ENCODE measurements around the gene LRRC15.

Gene LRRC15

GRCh38 chr3:194330579-194330978 lies 39.0 kb downstream of the LRRC15 start:
- DNase-seq: no peak

GRCh38 chr3:194330160-194330559 lies 39.4 kb downstream of the LRRC15 start:
- no peak for DNase-seq

DNA sequence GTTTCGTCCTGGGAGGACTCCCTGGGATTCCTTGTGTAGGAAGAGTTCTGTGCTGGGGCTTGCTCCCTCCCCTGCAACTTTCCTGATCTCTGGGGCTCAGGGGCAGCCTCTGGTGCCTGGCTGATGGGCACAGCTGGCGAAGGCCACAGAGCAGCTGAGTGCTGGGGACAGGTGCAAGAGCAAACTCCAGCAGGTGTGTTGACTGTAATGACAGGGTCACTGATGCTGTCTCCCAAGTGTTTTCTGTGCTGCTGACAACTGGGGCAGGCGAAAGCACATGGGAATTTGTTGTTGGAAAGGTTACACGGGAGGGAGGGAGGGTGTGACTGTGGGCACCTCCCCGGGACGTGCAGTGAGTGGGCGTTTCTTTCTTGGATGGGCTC lies 40.0 kb downstream of the LRRC15 start:
- DNase-seq: no peak

DNA sequence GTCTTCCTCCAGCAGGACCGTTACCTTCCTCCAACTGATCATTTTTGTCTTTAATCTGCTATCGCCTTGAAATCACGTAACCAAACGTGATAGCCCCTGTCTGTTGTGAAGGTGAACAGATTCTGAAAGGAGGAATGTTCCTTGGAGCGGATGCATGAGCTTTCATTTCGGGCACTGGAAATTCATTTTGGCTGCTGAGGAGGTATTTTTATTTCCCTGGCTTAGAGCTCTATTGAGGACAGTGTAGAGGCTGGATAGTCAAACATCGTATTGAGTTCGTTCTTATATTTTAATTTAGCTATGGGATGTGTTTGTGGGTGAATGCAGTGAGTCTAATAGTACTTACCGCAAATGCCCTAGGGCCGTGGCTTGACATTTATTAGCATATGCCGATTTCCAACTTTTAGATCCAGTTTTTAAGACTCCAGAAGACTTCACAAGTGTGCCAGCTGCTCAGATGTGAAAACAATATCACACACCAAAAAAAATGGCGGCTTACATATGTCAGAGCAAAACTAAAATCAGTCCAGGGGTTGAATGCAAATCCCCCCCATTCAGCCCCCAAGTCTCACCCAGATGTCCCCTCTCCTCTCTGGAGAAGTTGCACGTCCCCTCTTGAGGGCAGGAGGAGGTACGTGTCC lies 40.5 kb downstream of the LRRC15 start:
- DNase-seq: no peak

DNA sequence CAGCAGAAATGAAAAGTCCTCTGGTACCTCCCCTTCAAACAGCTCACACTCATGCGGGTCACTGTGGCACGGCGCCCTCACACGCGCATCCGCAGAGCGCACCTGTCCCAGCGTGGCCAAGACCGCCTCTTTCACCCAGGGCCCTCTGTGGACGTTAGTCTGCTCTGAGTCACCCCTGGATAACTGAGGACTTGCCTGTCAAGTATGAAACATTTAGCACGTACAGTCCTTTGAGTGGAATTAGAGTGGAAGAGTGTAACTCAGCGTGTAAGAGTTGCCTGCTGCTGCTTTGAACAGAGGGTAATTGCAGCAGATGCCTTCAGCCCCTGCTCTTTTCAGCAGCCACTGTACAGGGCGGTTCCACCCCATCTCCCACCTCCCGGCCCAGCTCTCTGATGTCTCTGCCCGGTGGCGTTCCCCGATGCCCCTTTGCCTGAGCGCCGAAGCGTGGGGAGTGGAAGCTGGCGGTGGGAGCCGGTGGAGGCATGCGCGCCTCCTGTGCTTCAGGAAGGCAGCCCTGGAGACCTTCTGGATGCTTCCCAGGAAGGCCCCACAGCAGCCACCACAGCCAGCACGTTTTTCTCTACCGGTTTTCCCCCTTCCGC lies 41.4 kb downstream of the LRRC15 start:
- DNase-seq: no peak

DNA sequence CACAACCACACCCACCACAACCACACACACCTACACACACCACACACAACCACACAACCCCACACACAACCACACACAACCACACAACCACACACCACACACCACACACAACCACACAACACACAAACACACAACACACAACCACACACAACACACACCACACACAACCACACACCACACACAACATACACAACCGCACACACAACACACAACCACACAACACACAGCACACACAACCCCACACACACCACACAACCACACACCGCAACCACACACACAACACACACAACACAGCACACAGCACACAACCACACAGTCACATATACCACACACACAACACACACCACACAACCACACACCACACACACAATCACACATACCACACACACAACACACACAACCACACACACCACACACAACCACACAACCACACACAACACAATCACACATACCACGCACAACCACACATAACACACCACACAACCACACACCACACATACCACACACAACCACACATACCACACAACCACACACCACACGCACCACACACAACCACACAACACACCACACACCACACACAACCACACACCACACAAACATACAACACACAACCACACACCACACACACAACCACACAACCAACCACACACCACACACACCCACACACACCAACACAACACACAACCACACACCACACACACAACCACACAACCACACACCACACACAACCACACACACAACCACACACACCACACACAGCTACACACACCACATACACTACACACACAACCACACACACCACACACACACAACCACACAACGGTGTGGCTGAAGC lies 42.1 kb downstream of the LRRC15 start:
- no peak for DNase-seq

- DNase-seq: no peak
These were observed 42.6 kb downstream of the LRRC15 start for GRCh38 chr3:194326968-194327217.

DNA sequence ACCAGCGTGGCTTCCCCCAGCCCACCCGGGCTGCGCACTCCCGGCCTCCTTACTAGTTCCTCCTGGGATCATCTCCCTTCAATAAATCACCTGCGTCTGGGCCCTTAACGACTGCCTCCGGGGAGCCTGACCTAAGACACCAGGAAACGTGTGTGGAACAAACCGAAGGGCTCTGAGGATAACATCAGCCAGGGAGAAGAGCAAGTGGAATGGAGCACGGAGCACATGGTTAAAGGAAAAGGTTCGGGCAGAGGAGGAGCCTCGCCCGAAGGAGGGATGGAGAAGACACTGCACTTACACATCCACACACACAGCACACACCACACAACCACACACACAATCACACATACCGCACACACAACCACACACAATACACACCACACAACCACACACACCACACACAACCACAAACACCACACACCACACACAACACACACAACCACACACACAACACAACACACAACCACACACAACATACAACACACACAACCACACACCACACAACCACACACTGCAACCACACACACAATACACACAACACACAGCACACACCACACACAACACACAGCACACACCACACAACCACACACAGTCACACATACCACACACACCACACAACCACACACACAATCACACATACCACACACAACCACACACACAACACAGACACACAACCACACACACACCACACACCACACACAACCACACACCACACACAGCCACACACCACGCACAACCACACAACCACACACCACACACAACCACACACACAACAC lies 43.2 kb downstream of the LRRC15 start:
- DNase-seq: no peak

- no peak for DNase-seq
These were observed 44.0 kb downstream of the LRRC15 start for GRCh38 chr3:194325424-194326153.

DNA sequence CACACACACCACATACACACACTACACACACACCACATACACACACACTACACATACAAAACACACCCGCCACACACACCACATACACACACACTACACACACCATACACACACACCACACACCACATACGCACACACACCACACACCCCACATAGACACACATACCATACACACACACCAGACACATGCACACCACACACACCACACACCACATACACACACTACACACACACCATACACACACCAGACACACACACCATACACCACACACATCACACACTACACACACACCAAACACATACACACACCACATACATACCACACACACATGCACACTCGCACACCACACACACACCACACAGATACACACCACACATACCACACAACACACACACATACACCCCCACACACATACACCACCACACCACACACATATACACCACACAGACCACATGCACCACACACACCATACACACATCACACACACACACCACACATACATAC lies 44.7 kb downstream of the LRRC15 start:
- no peak for DNase-seq

DNA sequence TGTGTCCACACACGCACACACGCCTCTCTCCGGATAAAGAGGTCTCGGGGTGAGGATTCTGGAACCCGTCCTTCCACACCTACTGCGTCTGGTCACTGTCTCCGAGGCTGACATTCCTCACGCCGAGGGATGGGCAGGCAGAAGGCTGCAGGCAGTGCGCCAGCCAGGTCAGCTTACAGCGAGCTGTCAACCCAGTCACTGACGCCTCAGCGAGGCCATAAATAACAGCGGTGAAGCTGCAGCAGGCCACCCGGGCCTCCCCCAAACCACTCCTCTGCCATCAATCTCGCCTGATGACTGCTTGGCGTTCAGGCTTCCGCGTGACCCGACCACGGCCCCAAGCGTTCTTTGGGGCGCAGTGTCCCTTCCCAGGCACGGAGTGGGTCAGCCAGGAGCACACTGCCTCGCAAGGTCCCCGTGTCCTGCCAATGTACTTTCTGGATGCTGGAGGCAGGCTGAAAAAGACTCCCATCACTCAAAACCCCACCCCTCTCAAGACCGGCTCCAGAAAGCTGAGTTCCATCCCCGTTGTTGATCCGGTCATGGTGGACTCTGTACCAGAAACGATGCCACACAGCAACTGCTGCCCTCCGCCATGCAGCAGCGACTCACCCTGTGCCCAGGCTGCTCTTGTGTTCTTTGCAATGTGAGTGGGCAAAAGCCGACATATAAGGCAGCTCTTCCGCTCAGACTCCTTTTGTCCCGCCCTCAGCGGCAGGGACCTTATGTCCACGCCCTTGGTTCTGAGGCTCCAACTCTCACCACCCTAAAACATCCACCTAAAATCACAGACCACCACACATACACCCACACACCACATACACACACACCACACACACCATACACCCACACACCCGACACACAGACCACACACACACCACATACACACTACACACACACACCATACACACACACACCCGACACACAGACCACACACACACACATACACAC lies 45.5 kb downstream of the LRRC15 start:
- no peak for DNase-seq

DNA sequence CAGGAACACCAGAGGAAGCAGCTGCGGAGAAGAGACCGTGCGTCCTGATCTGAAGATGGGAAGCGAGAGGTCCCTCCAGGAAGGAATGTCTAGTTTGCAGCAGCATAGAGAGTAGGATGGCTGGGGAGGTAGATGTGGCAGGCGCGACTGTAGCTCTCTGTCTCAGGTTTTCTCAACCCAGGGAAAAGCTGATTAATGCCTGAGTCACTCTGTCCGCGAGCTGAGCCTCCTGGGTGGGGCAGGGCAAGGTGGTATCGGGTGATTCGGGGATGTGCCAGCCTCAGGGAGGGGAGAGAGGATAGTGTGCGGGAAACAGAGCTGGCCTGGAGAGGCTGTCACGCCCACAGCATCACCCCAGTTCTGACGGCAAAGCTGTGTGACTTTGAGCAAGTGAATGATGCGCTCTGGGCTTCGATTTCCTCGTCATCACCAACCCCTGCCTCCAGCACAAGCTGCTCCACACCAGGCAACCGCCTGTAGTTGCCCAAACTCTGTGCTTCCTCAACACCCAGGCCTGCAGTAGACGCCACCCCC lies 46.8 kb downstream of the LRRC15 start:
- DNase-seq: no peak

DNA sequence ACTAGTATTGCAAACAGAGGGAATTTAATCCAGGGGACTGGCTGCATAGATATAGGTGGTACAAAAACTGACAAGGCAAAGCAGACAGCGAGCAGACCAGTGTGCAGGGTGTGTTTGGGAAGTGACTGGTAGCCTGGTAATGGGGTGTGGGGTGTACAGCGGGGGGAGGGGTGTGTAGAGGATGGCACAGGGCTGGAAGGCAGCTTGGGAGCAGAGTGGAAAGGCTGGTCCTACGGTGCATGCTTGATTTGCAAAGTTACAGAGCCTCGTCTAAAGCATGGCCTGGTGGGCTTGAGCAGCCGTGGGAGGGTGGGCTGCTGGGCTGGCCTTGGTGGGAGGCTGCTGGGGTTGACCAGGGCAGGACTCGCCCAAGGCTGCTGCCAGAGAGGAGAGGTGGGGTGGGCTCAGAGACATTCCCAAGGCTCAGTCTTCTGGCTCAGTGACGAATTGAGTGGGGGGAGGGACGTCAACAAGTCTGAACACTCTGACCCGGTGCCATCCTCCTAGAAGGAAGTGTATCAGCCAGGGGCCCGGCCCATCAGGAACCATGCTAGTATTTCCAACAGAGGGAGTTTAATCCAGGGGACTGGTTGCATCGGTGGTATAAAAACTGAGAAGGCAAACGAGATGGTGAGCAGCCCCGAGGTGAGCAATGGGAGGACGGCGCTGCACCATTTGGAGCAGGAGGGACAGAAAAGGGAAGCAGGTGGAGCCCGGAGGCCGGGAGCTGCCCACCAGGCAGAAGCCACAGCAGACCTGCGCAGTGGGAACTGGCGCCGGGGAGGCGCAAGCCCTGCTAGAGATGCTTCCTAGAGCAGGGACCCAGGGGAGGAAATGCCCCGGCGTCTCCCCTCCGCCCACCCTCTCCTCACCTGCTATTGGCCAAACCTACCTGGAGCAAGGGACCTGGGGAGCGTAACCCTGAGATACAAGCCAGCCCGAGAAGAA lies 47.6 kb downstream of the LRRC15 start:
- DNase-seq: peak; percentile 43 to 78

- no peak for DNase-seq
These were observed 48.7 kb downstream of the LRRC15 start for GRCh38 chr3:194320744-194321243.

DNA sequence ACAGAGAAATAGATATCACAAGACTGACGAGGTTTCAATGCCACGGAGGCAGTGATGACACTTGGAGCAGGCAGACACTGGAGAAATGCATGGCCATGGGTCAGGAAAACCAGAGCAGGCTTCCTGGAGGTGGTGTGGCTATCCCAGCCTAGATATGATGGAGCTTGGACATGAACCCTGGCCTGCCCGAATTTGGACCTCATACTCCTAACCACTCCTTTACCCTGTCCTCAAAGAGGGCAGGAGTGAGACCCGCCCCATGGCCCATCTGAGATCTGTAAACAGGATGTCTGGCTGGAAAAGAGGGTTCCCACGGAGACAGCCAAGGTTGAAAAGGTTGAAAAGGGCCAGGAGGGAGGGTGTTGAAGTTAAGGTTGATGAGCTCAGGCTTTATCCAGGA lies 49.4 kb downstream of the LRRC15 start:
- no peak for DNase-seq

GRCh38 chr3:194318511-194319161 lies 50.9 kb downstream of the LRRC15 start:
- DNase-seq: no peak

DNA sequence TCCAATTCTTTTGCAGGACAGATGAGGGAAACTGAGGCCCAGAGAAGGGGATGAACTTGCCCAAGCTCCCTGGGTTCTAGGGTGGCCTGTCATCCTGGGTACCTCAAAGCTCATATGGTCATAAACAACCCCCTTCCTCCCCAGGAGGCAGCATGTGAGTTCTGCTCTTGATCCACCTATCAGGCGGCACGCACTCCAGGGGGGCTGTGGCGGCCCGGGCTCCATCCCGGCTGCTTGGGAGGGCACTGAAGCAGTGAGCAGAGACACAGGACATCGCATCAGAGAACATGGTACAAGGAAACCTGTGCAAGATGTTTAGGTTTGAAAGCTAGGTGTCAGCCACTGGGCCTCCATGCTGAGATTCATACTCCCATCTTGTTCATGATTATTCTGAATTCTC lies 52.6 kb downstream of the LRRC15 start:
- no peak for DNase-seq

GRCh38 chr3:194315965-194316361 lies 53.6 kb downstream of the LRRC15 start:
- DNase-seq: no peak

All from NCI-H2081 (cell line).